GM23248 (cell line): ENCODE data around the gene CACNA2D1. TPM values are rescaled to one million over a fixed set of nuclear protein-coding genes. Genes with fewer than 3 reads are reported as not detected.

Experiments
- DNase-seq: peaks from one replicate; pipeline ENCODE4 v3.0.0-alpha.2; 2015
- H2AFZ ChIP-seq: fragments of 200-600 bp; sonication (generic); 2 replicates; pipeline ENCODE4 v1.6.1; 2016; ENCODE audit warnings: antibody characterized with exemption
- H3F3A ChIP-seq: fragments of 200-600 bp; sonication (generic); 2 replicates; pipeline ENCODE4 v1.6.1; 2016; ENCODE audit warnings: mild to moderate bottlenecking, antibody characterized with exemption, mixed run types; ENCODE audit not compliant: insufficient read depth
- H3K27ac ChIP-seq: fragments of 200-600 bp; sonication (generic); 2 replicates; pipeline ENCODE4 v1.5.1; 2016; ENCODE audit warnings: mild to moderate bottlenecking
- H3K27me3 ChIP-seq: fragments of 200-600 bp; sonication (generic); replicated peaks from 2 replicates; pipeline ENCODE4 v1.6.1; 2016; ENCODE audit warnings: mild to moderate bottlenecking; ENCODE audit not compliant: insufficient read depth
- H3K36me3 ChIP-seq: fragments of 200-600 bp; sonication (generic); 2 replicates; pipeline ENCODE4 v1.6.1; 2016; ENCODE audit warnings: low read depth, mild to moderate bottlenecking
- H3K4me1 ChIP-seq: fragments of 200-600 bp; sonication (generic); 2 replicates; pipeline ENCODE4 v1.6.1; 2016; ENCODE audit warnings: mild to moderate bottlenecking; ENCODE audit not compliant: insufficient read depth
- H3K4me2 ChIP-seq: fragments of 200-600 bp; sonication (generic); one replicate; pipeline ENCODE4 v1.6.1; 2016; ENCODE audit warnings: mild to moderate bottlenecking; ENCODE audit not compliant: unreplicated experiment
- H3K4me3 ChIP-seq: fragments of 200-600 bp; sonication (generic); 2 replicates; pipeline ENCODE4 v1.5.1; 2016; ENCODE audit warnings: mild to moderate bottlenecking
- H3K79me2 ChIP-seq: fragments of 200-600 bp; sonication (generic); 2 replicates; pipeline ENCODE4 v1.6.1; 2016; ENCODE audit warnings: mild to moderate bottlenecking; ENCODE audit not compliant: insufficient read depth
- H3K9ac ChIP-seq: fragments of 200-600 bp; sonication (generic); 2 replicates; pipeline ENCODE4 v1.6.1; 2016; ENCODE audit warnings: mild to moderate bottlenecking
- H3K9me2 ChIP-seq: fragments of 200-600 bp; sonication (generic); 2 replicates; pipeline ENCODE4 v1.6.1; 2016; ENCODE audit warnings: mixed run types, mild to moderate bottlenecking, moderate library complexity; ENCODE audit not compliant: insufficient read depth
- H3K9me3 ChIP-seq: fragments of 200-600 bp; sonication (generic); one replicate; pipeline ENCODE4 v1.6.1; 2017; ENCODE audit warnings: low read depth
- H4K20me1 ChIP-seq: fragments of 200-600 bp; sonication (generic); 2 replicates; pipeline ENCODE4 v1.6.0; 2016; ENCODE audit not compliant: insufficient read depth
- EZH2 ChIP-seq: fragments of 200-600 bp; sonication (generic); IDR thresholded peaks from 2 replicates; pipeline ENCODE4 v1.6.1; 2018; ENCODE audit warnings: antibody characterized with exemption, mild to moderate bottlenecking; ENCODE audit not compliant: insufficient read depth, poor library complexity, severe bottlenecking
- EZH2phosphoT487 ChIP-seq: fragments of 200-600 bp; sonication (generic); IDR thresholded peaks from 2 replicates; pipeline ENCODE4 v1.6.1; 2018; ENCODE audit warnings: antibody characterized with exemption, moderate library complexity, mild to moderate bottlenecking, low read depth; ENCODE audit not compliant: insufficient read depth
- WGBS, 2 experiments: methylation state at CpG; one replicate each; pipeline ENCODE4 v1.1.6; 2015 to 2017; ENCODE audit warnings: low lambda C conversion rate in 2 of 2, low coverage in 1 of 2; ENCODE audit errors: missing lambda C conversion rate in 2 of 2; 5-methylcytosine and 5-hydroxymethylcytosine counted together
- in situ Hi-C: fragments of 300-500 bp; cut with MboI; formaldehyde crosslinking; loops from 2 replicates; pipeline ENCODE4 v1.15.0; 2020
- polyA plus RNA-seq: library from polyadenylated mRNA; unstranded; fragments of >200 nt; fragmentation: Nextera tagmentation; extraction: Ambion mirVana; gene quantifications from 2 replicates; pipeline ENCODE4 v1.2.1, GENCODE V29; 2016
- total RNA-seq: library from RNA; depleted of rRNA; stranded (reverse); fragments of >200 nt; shearing (Covaris generic); gene quantifications from 2 replicates; pipeline ENCODE4 v1.2.3, GENCODE V29; 2014

The CACNA2D1 gene
- total and polyA plus RNA-seq, 2 experiments from 2014 or later, result 7.7 to 21.2 TPM

- TF ChIP-seq EZH2phosphoT487 (no peak), EZH2 (no peak)
- H3K36me3 ChIP-seq, result no peaks in the 10 kb centered on the region
- no peaks in the 10 kb centered on the region for H3K9me2 ChIP-seq
- no peaks in the 10 kb centered on the region for H3K27me3 ChIP-seq
- no peak overlapping the region for H3K9ac ChIP-seq
- H3K79me2 ChIP-seq, result no peaks in the 10 kb centered on the region
- no peaks in the 10 kb centered on the region for H3F3A ChIP-seq
- no peak overlapping the region for H3K27ac ChIP-seq
- no peak overlapping the region for H3K4me2 ChIP-seq
- H3K9me3 ChIP-seq, result no peaks in the 10 kb centered on the region
- no peaks in the 10 kb centered on the region for H3K4me1 ChIP-seq
- H3K4me3 ChIP-seq, result no peak overlapping the region
- in situ Hi-C loops, result no loop called here
- DNase-seq, result no peak
- H2AFZ ChIP-seq, result no peak overlapping the region
- WGBS, 2 experiments, result 96 to 100% methylated on average over 3 of the region's 3 CpGs
- H4K20me1 ChIP-seq, result no peaks in the 10 kb centered on the region
Observed at GRCh38 chr7:81925530-81925929, 518.0 kb downstream of the CACNA2D1 start.

GRCh38 chr7:81924494-81924893 is 519.1 kb downstream of the CACNA2D1 start:
- in situ Hi-C loops, result no loop called here
- H3K4me1 ChIP-seq, result no peaks in the 10 kb centered on the region
- no peak overlapping the region for H3K4me3 ChIP-seq
- no peaks in the 10 kb centered on the region for H3F3A ChIP-seq
- no peaks in the 10 kb centered on the region for H4K20me1 ChIP-seq
- H3K27me3 ChIP-seq, result no peaks in the 10 kb centered on the region
- H3K27ac ChIP-seq, result no peak overlapping the region
- no peaks in the 10 kb centered on the region for H3K9me3 ChIP-seq
- H2AFZ ChIP-seq, result no peak overlapping the region
- no peak overlapping the region for H3K4me2 ChIP-seq
- H3K9me2 ChIP-seq, result no peaks in the 10 kb centered on the region
- H3K79me2 ChIP-seq, result no peaks in the 10 kb centered on the region
- H3K9ac ChIP-seq, result no peak overlapping the region
- no peak for TF ChIP-seq EZH2
- no peak for TF ChIP-seq EZH2phosphoT487
- 68 to 70% methylated on average over 2 of the region's 2 CpGs for WGBS, 2 experiments
- H3K36me3 ChIP-seq, result no peaks in the 10 kb centered on the region
- DNase-seq, result no peak

- H3K4me2 ChIP-seq, result no peak overlapping the region
- no peak for DNase-seq
- no peak for TF ChIP-seq EZH2phosphoT487
- no peak for TF ChIP-seq EZH2
- H2AFZ ChIP-seq, result no peak overlapping the region
- H3K4me3 ChIP-seq, result no peak overlapping the region
- no peak overlapping the region for H3K9ac ChIP-seq
- H3K9me3 ChIP-seq, result peaks cover 3% of the 10 kb centered on the region
- no peaks in the 10 kb centered on the region for H3K4me1 ChIP-seq
- WGBS, 2 experiments, result 57 to 72% methylated on average over 3 of the region's 3 CpGs
- in situ Hi-C loops, result no loop called here
- H3K9me2 ChIP-seq, result no peaks in the 10 kb centered on the region
- no peaks in the 10 kb centered on the region for H3K36me3 ChIP-seq
- no peaks in the 10 kb centered on the region for H4K20me1 ChIP-seq
- no peaks in the 10 kb centered on the region for H3K79me2 ChIP-seq
- no peaks in the 10 kb centered on the region for H3K27me3 ChIP-seq
- H3K27ac ChIP-seq, result no peak overlapping the region
- no peaks in the 10 kb centered on the region for H3F3A ChIP-seq
Observed at GRCh38 chr7:81919494-81919893, 524.1 kb downstream of the CACNA2D1 start.

GRCh38 chr7:81908220-81908619 is 535.4 kb downstream of the CACNA2D1 start:
- DNase-seq, result peak; percentile 7
- Histone ChIP-seq H3K27ac (no peak overlapping the region), H3K79me2 (no peaks in the 10 kb centered on the region)

GRCh38 chr7:81903115-81903514 is 540.5 kb downstream of the CACNA2D1 start:
- peak; percentile 3 for DNase-seq

More at GRCh38 chr7:81908220-81908619, 535.4 kb downstream of the CACNA2D1 start:
- Histone ChIP-seq H3K9me3 (no peaks in the 10 kb centered on the region), H3K27me3 (no peaks in the 10 kb centered on the region), H3K9me2 (no peaks in the 10 kb centered on the region), H3K36me3 (no peaks in the 10 kb centered on the region), H2AFZ (no peak overlapping the region), H3F3A (no peaks in the 10 kb centered on the region), H3K4me1 (no peaks in the 10 kb centered on the region), H3K4me2 (no peak overlapping the region), H3K4me3 (no peak overlapping the region), H4K20me1 (no peaks in the 10 kb centered on the region), H3K9ac (no peak overlapping the region)
- in situ Hi-C loops, result no loop called here
- TF ChIP-seq EZH2phosphoT487 (no peak), EZH2 (no peak)
- WGBS, 2 experiments, result 50 to 55% methylated on average over 2 of the region's 2 CpGs

More at GRCh38 chr7:81903115-81903514, 540.5 kb downstream of the CACNA2D1 start:
- Histone ChIP-seq H3K4me1 (no peaks in the 10 kb centered on the region), H3K79me2 (no peaks in the 10 kb centered on the region), H3K9ac (no peak overlapping the region), H3K9me2 (no peaks in the 10 kb centered on the region), H3K27ac (no peak overlapping the region), H3F3A (no peaks in the 10 kb centered on the region), H4K20me1 (no peaks in the 10 kb centered on the region), H3K9me3 (no peaks in the 10 kb centered on the region), H3K4me2 (no peak overlapping the region), H3K36me3 (no peaks in the 10 kb centered on the region), H3K27me3 (no peaks in the 10 kb centered on the region), H3K4me3 (no peak overlapping the region), H2AFZ (no peak overlapping the region)
- in situ Hi-C loops, result no loop called here
- 70 to 87% methylated on average over 2 of the region's 2 CpGs for WGBS, 2 experiments
- TF ChIP-seq EZH2phosphoT487 (no peak), EZH2 (no peak)
